Measurements from ENCODE around the gene CTNNA2. TPM values are rescaled to one million over a fixed set of nuclear protein-coding genes. Genes with fewer than 3 reads are reported as not detected.

The CTNNA2 gene
- total RNA-seq, 2 donors from 2014 or later, result 0.17 to 0.88 TPM

- no peaks in the 10 kb centered on the region for H3K36me3 ChIP-seq
- no peaks in the 10 kb centered on the region for H3K27me3 ChIP-seq
- H3K27ac ChIP-seq, result no peak overlapping the region
- intact Hi-C loops (cut with DNase I), result no loop called here
- no peaks in the 10 kb centered on the region for H3K4me1 ChIP-seq
- no peak for DNase-seq
- H3K9me3 ChIP-seq, result no peaks in the 10 kb centered on the region
- TF ChIP-seq CTCF (IDR thresholded peaks at IDR 0.05), result no peak
- H3K9ac ChIP-seq (ENCODE audit: low read depth in 2 of 2, low read length in 2 of 2), result no peak overlapping the region
- no peak overlapping the region for H3K4me3 ChIP-seq
Measured at GRCh38 chr2:79716266-79716665, 203.4 kb downstream of the CTNNA2 start.

GRCh38 chr2:79717364-79718007 is 204.6 kb downstream of the CTNNA2 start:
- TF ChIP-seq CTCF (IDR thresholded peaks at IDR 0.05), result no peak
- H3K36me3 ChIP-seq, result no peaks in the 10 kb centered on the region
- intact Hi-C loops (cut with DNase I), result no loop called here
- no peaks in the 10 kb centered on the region for H3K4me1 ChIP-seq
- no peak overlapping the region for H3K4me3 ChIP-seq
- H3K27me3 ChIP-seq, result no peaks in the 10 kb centered on the region
- H3K9ac ChIP-seq (ENCODE audit: low read depth in 2 of 2, low read length in 2 of 2), result no peak overlapping the region
- H3K9me3 ChIP-seq, result no peaks in the 10 kb centered on the region
- no peak for DNase-seq
- no peak overlapping the region for H3K27ac ChIP-seq

- H3K4me3 ChIP-seq, result no peak overlapping the region
- H3K27me3 ChIP-seq, result no peaks in the 10 kb centered on the region
- no peak for DNase-seq
- H3K9ac ChIP-seq (ENCODE audit: low read depth in 2 of 2, low read length in 2 of 2), result no peak overlapping the region
- intact Hi-C loops (cut with DNase I), result no loop called here
- TF ChIP-seq CTCF (IDR thresholded peaks at IDR 0.05), result no peak
- H3K9me3 ChIP-seq, result no peaks in the 10 kb centered on the region
- no peaks in the 10 kb centered on the region for H3K4me1 ChIP-seq
- H3K36me3 ChIP-seq, result no peaks in the 10 kb centered on the region
- H3K27ac ChIP-seq, result no peak overlapping the region
Measured at GRCh38 chr2:79721061-79721460, 208.2 kb downstream of the CTNNA2 start.

- intact Hi-C loops (cut with DNase I), result no loop called here
- TF ChIP-seq CTCF (IDR thresholded peaks at IDR 0.05), result no peak
- H3K4me1 ChIP-seq, result no peaks in the 10 kb centered on the region
Measured at GRCh38 chr2:79721966-79722365, 209.1 kb downstream of the CTNNA2 start.

GRCh38 chr2:79723830-79724229 is 211.0 kb downstream of the CTNNA2 start:
- H3K4me3 ChIP-seq, result no peak overlapping the region
- H3K27ac ChIP-seq, result no peak overlapping the region
- H3K9me3 ChIP-seq, result no peaks in the 10 kb centered on the region
- no peaks in the 10 kb centered on the region for H3K4me1 ChIP-seq
- no peak for TF ChIP-seq CTCF (IDR thresholded peaks at IDR 0.05)
- intact Hi-C loops (cut with DNase I), result no loop called here
- H3K9ac ChIP-seq (ENCODE audit: low read depth in 2 of 2, low read length in 2 of 2), result no peak overlapping the region
- H3K27me3 ChIP-seq, result no peaks in the 10 kb centered on the region
- no peaks in the 10 kb centered on the region for H3K36me3 ChIP-seq
- no peak for DNase-seq

More at GRCh38 chr2:79721966-79722365, 209.1 kb downstream of the CTNNA2 start:
- H3K36me3 ChIP-seq, result no peaks in the 10 kb centered on the region
- no peaks in the 10 kb centered on the region for H3K27me3 ChIP-seq
- DNase-seq, result no peak
- no peak overlapping the region for H3K27ac ChIP-seq
- H3K9ac ChIP-seq (ENCODE audit: low read depth in 2 of 2, low read length in 2 of 2), result no peak overlapping the region
- H3K4me3 ChIP-seq, result no peak overlapping the region
- no peaks in the 10 kb centered on the region for H3K9me3 ChIP-seq

Data from colonic mucosa (tissue), 4 donors.